Measurements from ENCODE around the gene ACTR8. TPM values are rescaled to one million over a fixed set of nuclear protein-coding genes. Genes with fewer than 3 reads are reported as not detected.
"Not testable (repeated sequence)": the region's sequence is repeated elsewhere in the genome, so short reads cannot be mapped to it uniquely, and the experiment has no call there.

The ACTR8 gene, protein sequence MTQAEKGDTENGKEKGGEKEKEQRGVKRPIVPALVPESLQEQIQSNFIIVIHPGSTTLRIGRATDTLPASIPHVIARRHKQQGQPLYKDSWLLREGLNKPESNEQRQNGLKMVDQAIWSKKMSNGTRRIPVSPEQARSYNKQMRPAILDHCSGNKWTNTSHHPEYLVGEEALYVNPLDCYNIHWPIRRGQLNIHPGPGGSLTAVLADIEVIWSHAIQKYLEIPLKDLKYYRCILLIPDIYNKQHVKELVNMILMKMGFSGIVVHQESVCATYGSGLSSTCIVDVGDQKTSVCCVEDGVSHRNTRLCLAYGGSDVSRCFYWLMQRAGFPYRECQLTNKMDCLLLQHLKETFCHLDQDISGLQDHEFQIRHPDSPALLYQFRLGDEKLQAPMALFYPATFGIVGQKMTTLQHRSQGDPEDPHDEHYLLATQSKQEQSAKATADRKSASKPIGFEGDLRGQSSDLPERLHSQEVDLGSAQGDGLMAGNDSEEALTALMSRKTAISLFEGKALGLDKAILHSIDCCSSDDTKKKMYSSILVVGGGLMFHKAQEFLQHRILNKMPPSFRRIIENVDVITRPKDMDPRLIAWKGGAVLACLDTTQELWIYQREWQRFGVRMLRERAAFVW
- total RNA-seq (2014; rRNA removed; shearing (Covaris generic)): 22.5 and 23.8 TPM in 2 replicates

DNA sequence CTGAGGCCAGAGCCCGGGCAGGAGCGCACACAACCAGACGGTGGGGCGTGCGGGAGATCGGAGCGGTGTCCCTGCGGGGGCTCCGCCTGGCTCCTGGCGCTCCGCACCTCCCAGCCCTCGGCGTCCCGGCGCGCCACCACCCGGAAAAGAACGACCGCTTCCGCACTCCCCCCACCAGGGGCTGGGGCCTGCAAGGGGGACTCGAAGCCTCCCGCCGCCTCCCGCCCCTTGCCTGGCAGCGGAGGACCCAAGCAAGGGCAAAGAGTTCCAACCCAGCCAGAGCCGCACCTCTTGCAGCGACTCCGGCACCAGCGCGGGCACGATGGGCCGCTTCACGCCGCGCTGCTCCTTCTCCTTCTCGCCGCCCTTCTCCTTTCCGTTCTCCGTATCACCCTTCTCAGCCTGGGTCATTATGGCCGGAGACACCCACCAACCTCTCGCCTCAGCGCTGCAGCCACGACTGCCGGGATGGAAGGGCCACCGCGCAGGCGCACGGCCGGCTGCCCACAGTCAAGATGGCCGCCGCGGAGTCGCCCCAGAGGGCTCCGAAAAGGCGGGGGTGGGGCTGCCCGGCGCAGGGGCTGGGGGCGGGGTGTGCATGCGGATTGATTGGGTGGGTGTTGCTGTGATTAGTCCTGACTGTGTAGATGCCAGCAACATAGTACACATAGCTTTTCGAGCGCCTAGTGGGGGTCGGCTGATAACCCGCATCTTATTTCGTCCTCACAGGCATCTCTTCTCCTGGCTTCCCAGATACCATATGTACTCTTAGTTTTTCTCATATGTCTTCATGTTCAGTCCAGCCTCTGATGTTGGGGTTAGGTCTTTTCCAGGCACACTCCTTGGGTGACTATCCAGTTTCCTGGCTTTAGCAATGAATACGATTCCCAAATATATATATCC lies at the start of gene ACTR8:
TSS of gene ACTR8 (minus strand) at position 462 of the 903 bp plus-strand sequence. CDS start at position 411, 51 bp downstream.
- DNase-seq (ENCODE audit: low read depth): peak; percentile 83

DNA sequence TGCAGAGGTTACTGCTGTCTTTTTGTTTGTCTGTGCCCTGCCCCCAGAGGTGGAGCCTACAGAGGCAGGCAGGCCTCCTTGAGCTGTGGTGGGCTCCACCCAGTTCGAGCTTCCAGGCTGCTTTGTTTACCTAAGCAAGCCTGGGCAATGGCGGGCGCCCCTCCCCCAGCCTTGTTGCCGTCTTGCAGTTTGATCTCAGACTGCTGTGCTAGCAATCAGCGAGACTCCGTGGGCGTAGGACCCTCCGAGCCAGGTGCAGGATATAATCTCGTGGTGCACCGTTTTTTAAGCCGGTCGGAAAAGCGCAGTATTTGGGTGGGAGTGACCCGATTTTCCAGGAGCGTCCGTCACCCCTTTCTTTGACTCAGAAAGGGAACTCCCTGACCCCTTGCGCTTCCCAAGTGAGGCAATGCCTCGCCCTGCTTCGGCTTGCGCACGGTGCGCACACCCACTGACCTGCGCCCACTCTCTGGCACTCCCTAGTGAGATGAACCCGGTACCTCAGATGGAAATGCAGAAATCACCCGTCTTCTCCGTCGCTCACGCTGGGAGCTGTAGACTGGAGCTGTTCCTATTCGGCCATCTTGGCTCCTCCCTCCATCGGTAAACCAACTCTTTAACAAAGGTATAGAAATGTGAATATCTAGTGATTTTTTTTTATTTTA lies 45.4 kb upstream of the ACTR8 start:
- not testable (repeated sequence) for DNase-seq (ENCODE audit: low read depth)

DNA sequence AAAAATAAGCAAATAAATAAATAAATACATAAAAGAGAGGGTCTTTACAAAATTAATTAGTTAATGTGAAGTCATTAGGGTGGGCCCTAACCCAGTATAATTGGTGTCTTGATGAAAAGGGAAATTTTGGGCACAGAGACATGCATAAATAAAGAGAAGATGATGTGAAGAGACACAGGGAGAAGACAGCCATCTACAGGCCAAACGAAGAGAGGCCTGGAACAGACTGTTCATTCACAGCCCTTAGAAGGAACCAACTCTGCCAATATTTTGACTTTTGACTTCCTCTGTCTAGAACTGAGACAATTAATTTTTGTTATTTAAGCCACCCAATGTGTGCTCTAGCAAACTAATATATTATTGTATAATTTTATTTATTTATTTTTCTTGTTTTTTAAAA lies 39.3 kb upstream of the ACTR8 start:
- DNase-seq (ENCODE audit: low read depth): no peak

DNA sequence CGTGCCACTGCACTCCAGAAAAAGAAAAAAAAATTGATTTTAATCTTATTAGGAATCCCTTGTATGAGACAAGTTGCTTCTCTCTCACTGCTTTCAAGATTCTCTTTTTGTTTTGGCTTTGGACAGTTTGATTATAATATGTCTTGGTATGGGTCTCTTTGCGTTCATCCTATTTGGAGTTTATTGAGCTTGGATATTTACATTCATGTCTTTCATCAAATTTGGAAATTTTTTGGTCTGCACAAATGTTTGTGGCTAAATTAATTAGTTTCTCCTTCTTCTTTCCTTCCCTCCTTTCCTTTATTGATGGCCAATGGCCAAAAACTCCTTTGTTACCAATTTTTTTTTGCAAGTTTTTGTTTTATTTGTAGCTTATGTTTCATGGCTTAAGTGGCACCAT lies 37.8 kb upstream of the ACTR8 start:
- DNase-seq (ENCODE audit: low read depth): no peak

DNA sequence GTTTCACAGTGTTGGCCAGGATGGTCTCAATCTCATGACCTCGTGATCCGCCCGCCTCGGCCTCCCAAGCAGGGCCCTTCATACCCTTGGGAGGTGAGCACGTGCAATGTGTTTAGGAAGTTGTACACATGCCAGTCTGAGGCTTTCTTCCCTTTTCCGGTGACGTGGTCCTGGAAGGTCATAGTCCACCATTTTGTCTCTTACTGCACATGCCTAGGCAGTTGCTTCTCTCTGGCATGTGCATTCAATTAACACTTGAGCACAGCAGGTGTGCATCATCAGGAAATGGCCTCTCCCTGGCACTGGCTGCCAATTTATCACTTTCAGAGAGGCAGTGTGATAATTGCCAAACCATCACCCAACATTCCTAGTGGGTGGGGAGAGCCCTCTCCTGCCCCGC lies 31.4 kb upstream of the ACTR8 start:
- no peak for DNase-seq (ENCODE audit: low read depth)

DNA sequence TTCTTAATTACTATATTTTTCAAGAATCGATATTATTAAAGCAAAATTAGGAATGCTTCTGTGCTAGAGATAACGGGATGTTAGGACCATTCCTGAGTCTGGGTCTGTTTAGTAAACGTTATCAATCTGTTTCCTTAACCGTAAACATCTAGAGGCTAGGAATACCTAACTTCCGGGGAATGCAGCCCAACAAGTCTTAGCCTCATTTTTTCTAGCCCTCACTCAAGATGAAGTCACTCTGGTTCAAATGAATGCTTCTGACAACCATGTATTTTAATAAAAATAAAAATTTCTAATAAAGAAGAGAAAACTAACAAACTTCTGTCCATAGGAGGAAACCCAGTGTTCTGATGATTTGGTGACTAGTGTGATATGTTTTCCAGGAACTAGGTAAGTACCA lies 20.8 kb upstream of the ACTR8 start:
- no peak for DNase-seq (ENCODE audit: low read depth)

DNA sequence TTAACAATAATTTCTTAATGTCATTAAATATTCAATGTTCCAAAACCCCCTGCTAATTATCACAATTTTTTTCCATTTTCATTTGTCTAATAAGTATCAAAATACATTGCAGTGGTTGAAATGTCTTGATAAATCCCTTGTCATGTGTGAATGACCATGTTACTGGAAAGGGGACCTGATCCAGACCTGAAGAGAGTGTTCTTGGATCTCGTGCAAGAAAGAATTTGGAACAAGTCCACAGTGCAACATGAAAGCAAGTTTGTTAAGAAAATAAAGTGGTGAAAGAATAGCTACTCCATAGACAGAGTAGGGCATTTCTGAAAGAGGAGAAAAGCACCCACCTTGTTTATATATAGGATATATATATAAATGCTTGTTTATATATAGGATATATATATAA lies 20.1 kb upstream of the ACTR8 start:
- DNase-seq (ENCODE audit: low read depth): no peak

DNA sequence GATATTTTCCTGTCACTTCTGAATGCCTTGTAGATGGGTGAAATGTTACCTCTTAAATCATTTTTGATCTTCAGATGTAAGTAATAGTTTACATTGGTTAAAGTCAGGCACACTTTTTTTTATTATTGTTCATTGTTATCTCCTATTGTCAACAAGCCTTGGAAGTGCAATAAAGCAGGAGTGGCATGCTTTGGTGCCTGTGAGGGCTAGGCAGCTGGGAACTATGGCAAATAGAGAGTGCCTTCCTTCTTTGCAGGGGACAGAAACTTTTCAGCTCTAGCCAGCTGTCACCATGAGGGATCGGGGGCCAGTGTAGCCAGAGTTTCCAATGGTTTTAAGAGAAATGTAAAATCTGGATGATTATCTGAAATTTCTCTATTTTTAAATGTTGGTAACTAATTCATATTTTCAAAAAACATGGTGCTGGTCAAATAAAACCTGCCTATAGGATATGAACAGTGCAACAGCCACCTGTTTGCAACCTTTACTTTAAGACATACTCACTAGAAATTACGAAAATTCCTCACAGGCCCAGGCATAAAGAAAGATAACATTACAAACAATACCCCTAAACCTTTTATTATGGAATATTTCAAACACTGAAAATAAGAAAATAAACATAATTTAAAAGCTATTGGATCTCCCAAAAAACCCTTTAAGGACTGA lies 18.8 kb upstream of the ACTR8 start:
- DNase-seq (ENCODE audit: low read depth): no peak

DNA sequence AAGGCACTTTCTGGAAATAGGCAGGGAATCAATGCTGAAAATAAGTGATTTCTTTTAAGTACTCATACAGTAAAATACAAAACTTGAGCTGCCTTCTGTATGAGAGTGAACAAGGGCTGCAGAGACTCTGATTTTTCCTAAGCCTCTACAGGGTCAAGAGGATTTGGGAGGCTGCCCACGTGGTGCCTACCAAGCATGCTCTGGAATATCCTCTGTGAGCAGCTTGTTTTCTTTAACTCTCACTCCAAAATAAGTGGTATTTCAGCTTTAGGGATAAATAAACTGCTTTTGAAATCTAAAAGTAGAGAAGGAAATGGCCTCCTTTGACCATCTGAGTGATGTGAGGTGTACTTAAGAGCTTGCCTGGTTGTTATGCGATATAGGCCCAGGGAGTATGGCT lies 17.8 kb upstream of the ACTR8 start:
- DNase-seq (ENCODE audit: low read depth): no peak

DNA sequence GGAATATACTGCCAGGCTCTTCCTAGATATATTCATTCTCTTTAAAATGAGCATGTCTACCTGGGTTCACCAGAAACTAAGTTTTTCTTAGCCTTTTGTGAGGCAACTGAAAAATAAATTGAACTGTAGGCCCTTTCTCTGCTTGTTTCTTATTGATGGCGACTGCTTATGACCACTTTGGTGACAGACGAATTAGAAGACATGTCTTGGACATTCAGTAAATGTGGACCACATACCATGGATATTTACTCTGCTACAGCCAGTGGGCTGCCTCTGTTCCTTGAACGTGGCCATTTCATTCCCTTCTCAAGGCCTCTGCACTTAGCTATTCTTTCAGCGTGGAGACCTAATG lies 10.3 kb upstream of the ACTR8 start:
- no peak for DNase-seq (ENCODE audit: low read depth)

DNA sequence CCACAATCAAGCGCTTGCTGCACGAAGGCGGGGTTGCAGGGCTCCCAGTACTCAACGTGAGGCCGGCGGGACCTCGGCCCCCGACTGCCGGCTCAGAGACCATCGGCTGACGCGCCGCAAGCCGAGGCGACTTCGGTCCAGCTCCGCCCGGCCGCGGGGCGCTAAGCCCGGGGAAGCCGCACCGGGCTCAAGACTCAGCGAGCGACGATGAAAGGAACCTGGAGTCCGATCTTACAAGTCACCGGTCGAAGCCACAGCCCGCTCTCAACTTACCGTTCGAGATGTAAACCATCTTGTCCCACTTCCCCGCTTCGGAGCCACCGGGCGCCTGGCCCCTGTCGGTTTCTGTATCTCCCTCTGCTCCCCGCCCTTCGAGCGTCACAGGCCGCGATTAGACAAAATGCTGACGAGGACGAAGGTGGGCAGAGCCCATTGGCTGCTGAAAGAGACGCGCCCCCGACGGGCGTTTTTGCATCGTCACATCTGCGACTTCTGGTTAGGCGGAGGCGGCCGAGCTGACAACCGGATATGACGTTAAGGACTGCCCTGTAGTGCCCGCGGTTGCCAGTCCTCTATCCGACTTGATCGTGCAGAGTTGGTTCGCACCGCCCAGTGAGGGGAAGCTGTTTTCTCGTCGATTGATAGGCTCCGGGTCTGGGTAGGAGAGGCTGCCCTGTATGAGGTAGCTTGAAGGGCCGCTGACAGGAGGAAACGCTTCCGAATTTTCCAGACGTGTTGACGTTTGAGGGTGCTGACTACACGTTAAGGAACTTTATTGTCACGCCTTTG lies 9.7 kb upstream of the ACTR8 start, which contains the start of gene SELENOK:
TSS of gene SELENOK (minus strand) at position 363 of the 789 bp plus-strand sequence.
- DNase-seq (ENCODE audit: low read depth): peak; percentile 99

DNA sequence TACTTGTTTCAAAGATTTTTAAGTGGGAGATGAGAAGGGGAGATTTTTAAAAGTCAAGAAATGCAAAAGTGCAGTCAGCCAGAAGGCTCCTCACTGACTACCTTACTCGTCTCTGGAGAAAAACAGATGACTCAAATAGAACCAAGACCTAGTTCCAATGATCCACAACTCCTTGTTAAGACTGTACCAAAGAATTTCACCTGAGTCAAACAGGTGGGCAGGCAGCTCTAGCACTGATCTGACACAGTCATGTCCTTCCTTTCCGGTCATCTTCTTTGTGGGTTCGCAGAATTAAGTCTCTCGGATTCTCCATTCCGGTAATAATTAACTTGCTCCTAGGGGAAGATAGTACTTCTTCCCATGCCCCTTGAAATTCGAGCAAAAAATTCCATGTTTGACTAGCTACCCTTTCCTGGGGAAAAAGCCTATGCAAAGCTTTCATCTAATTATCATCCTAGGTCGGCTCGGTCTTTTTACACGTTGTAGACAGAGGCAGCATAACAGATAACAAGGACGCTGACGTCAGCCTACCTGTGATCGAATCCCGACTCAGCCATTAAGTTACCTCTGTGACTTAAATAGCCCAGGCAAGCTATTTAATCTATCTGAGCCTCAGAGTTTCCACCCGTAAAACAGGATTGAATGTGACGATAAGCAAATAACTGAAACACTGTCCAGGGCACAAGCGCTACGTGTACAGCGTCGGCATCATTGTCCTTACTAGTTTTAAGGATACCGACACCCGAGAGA lies 8.9 kb upstream of the ACTR8 start:
- DNase-seq (ENCODE audit: low read depth): peak; percentile 4

DNA sequence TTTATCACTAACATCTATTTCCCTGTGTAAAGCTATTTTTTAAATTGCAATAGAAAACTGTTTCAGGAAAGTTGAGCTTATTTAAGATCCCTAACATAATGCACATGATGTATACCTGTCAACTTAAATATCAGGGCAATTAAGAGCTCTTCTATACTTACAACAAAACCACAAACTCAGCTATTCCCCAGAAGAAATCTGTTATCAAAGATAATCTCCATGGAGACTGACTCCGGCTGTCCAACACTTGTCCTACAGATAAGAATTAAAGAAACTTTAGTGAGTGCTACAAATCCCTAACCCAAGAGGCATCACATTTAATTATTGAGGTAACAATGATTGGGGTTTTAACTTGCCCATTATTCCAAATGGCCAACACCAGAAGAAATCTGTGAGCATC lies 6.3 kb upstream of the ACTR8 start:
- DNase-seq (ENCODE audit: low read depth): no peak

DNA sequence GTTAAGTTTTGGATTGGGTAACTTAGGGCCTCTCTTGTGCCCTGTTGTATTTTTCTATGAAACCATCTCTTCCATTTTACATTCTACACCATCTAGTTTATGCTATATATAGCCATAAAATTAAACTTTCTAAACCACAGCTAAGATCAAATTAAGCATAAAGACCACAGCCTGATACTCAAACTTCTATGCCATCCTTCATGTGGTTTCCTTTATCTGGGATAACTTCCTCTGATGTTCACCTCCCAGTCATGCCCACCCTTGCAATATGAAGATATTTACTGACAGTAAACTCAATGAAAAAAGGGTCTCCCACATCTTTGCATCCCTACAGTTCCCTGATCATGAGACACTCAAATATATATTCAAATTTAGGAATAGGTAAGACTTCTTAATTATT lies 5.5 kb upstream of the ACTR8 start:
- DNase-seq (ENCODE audit: low read depth): no peak

DNA sequence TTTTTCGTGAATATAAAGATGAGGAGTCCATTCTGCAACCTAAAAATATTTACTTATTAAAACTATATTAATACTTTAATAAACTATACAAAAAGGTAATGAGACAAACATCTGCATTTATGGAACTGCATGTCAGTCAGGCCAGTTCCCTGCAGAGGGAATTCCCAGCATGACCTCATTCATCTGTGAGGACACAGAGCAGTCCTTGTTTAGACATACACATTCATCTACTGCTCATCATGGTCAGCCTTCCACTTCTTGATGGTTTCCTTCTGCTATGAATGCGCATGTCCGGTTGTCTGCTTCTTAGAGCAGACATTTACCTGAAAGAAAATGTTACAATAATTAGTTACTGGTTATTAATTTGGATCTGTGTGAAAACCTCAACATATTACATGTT lies 3.3 kb upstream of the ACTR8 start:
- DNase-seq (ENCODE audit: low read depth): peak; percentile 24

DNA sequence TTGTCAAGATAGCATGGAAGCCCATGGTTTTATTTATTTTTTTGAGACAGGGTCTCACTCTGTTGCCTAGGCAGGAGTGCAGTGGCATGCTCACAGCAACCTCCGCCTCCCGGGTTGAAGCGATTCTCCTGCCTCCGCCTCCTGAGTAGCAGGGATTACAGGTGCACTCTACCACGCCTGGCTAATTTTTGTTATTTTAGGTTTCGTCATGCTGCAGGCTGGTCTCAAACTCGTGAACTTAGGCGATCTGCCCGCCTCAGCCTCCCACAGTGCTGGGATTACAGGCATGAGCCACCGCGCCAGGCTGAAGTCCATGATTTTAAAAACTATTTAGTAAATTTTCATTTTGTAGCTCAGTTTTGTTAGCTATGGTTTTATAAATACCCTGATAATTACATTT lies 2.7 kb upstream of the ACTR8 start:
- no peak for DNase-seq (ENCODE audit: low read depth)

DNA sequence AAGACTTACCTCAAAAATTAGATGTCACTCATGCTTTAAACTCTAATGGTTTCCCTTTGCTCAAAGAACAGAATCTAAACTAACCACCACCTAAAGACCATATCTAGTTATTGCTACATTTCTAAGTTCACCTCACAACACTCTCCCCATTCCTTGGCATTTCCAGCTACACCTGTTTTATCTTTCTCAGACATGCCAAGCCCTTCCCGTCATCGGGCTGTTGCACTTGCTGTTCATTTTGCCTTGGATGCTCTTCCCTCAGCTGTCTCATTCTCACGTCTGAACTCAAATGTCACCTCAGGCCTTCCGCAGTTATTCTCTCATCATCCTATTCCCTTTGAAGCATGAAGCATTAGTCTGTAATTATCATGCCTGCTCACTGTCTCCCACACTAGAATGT lies 1.1 kb upstream of the ACTR8 start:
- no peak for DNase-seq (ENCODE audit: low read depth)

DNA sequence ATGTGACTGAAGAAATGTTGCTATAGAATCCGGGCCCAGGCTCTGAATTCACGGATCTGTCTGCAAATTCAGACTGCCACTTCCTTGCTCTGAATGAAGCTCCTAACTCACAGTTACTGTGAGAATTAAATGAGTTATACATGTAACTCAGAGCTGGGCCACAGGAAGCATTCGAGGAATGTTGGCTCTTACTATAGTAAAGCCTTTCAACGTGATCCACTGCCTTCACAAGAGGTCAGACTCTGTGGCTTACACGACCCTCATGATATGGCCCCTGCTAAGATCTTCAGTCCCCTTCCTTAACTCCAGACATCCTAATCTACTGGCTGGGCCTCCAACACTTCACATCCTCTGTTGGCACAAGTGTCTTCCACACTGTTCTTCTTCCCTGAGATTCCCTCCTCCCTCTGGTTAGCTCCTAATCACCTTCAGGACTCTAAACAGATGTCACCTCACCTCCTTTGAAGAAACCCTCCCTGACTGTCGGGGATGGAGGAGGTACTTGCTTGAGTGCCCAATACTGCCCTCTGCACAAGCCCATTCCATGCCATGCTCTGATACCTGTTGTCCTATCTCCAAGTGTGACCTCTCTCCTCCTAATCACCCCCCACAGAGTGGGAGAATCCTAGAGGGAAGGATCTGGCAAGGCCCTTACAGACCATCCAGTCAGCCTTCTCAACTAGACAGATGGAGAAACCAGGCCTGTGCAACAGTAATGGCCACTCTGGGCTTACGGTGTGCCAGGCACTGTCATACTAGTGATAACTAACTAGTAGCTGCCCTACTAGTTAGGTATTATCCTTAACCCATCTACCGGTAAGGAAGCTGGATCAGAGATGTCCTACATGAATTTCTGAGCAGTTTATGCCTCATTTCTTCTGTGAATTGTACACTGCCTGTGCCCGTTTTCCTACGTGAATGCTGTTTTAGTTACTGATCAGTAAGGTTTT lies 1.3 kb downstream of the ACTR8 start:
- peak; percentile 8 for DNase-seq (ENCODE audit: low read depth)
